K562 (cell line): ENCODE measurements around the gene GCK. TPM values are rescaled to one million over a fixed set of nuclear protein-coding genes. Genes with fewer than 3 reads are reported as not detected.

Experiments
- ATAC-seq: fragments of 200-7000 bp; cut with Tn5 transposase; 3 replicates; pipeline ENCODE4 v1.9.1; 2020; ENCODE audit warnings: moderate library complexity
- BruUV-seq: library from RNA; stranded (reverse); fragments of 400-500 nt; replicated peaks from 2 replicates; lab custom pipeline; 2021; lab: Mats Ljungman, UMichigan
- CTCF ChIA-PET: fragments of 300-600 bp; formaldehyde crosslinking; extraction: SDS; loops from one replicate; lab custom pipeline; 2021; ENCODE audit warnings: low intra/inter-chr PET ratio; lab: Yijun Ruan, JAX
- POLR2A ChIA-PET: fragments of 300-600, 350-650 bp; sonication (Branson Sonifier 250); formaldehyde crosslinking; extraction: SDS; loops from one replicate; lab custom pipeline; 2021; ENCODE audit warnings: antibody characterized with exemption, inconsistent platforms; lab: Yijun Ruan, JAX
- DNase-seq, 4 experiments: peaks; one replicate each; pipeline versions ENCODE4 v3.0.0 to v3.0.0-alpha.2; 2011 to 2018; ENCODE audit warnings: low spot score in 3 of 4, mixed read lengths in 3 of 4; ENCODE audit errors: extremely low read depth in 1 of 4
- FAIRE-seq: peaks from 2 replicates; lab custom pipeline; 2011; peaks lifted over from hg19 to GRCh38; lab: Jason Lieb, UNC
- H2AFZ ChIP-seq: 2 replicates; pipeline ENCODE4 v1.6.0; 2011; ENCODE audit warnings: low read depth, low read length, control low read depth, inconsistent platforms
- H3K27ac ChIP-seq: fragments of 200-600 bp; 3 replicates; pipeline ENCODE4 v1.8.0; 2011; ENCODE audit warnings: low read depth, mild to moderate bottlenecking, control low read depth, inconsistent platforms, low read length, moderate library complexity, mixed read lengths; ENCODE audit errors: extremely low read depth
- H3K27me3 ChIP-seq, 2 experiments: fragments of 300-600 bp in 1 of 2; 2 replicates in 1 of 2; 3 replicates in 1 of 2; pipeline versions ENCODE4 v1.6.0 to v1.8.0; 2011; ENCODE audit warnings: inconsistent platforms in 2 of 2, low read length in 2 of 2, mild to moderate bottlenecking in 1 of 2, mixed read lengths in 1 of 2, moderate library complexity in 1 of 2; ENCODE audit not compliant: control insufficient read depth in 2 of 2, insufficient read depth in 2 of 2
- H3K36me3 ChIP-seq: fragments of 300-600 bp; 3 replicates; pipeline ENCODE4 v1.8.0; 2011; ENCODE audit warnings: mild to moderate bottlenecking, low read length, inconsistent platforms; ENCODE audit not compliant: control insufficient read depth, insufficient read depth
- H3K4me1 ChIP-seq, 2 experiments: fragments of 200-600 bp in 1 of 2; replicated peaks in 1 of 2; 2 replicates in 1 of 2; 3 replicates in 1 of 2; pipeline versions ENCODE4 v1.5.1 to v1.8.0; 2011; ENCODE audit warnings: inconsistent platforms in 2 of 2, low read length in 2 of 2, mild to moderate bottlenecking in 1 of 2, mixed read lengths in 1 of 2, moderate library complexity in 1 of 2; ENCODE audit not compliant: control insufficient read depth in 2 of 2, insufficient read depth in 2 of 2
- H3K4me2 ChIP-seq: 2 replicates; pipeline ENCODE4 v1.6.1; 2011; ENCODE audit warnings: low read length, control low read depth, inconsistent platforms, mixed read lengths; ENCODE audit not compliant: insufficient read depth
- H3K4me3 ChIP-seq: fragments of 200-600 bp; sonication (generic), shearing (Covaris generic); 2 replicates; pipeline ENCODE4 v1.5.1; 2016; ENCODE audit warnings: control low read depth, inconsistent platforms
- H3K79me2 ChIP-seq: fragments of 200-600 bp; 3 replicates; pipeline ENCODE4 v1.8.0; 2011; ENCODE audit warnings: low read length, inconsistent platforms; ENCODE audit not compliant: control insufficient read depth, insufficient read depth
- H3K9ac ChIP-seq, 2 experiments: 2 replicates each; pipeline versions ENCODE4 v1.6.0 to v1.6.1; 2011; ENCODE audit warnings: low read depth in 2 of 2, low read length in 2 of 2, control low read depth in 1 of 2, inconsistent platforms in 1 of 2, mild to moderate bottlenecking in 1 of 2, mixed read lengths in 1 of 2; ENCODE audit not compliant: insufficient read depth in 1 of 2
- H3K9me1 ChIP-seq: one replicate; pipeline ENCODE4 v1.6.0; 2011; ENCODE audit warnings: inconsistent platforms, mild to moderate bottlenecking, low read length, moderate library complexity; ENCODE audit not compliant: control insufficient read depth, insufficient read depth
- H3K9me3 ChIP-seq: replicated peaks from 2 replicates; pipeline ENCODE4 v1.5.1; 2011; ENCODE audit warnings: low read depth, low read length, inconsistent platforms; ENCODE audit not compliant: control insufficient read depth, insufficient read depth
- H4K20me1 ChIP-seq: replicated peaks from 2 replicates; pipeline ENCODE4 v1.6.1; 2011; ENCODE audit warnings: low read length, inconsistent platforms, mixed read lengths; ENCODE audit not compliant: control insufficient read depth, insufficient read depth
- FOSL1 ChIP-seq: fragments of 200-800 bp; sonication (Bioruptor generic); conservative IDR thresholded peaks from 2 replicates; pipeline ENCODE4 v1.6.1; 2016; ENCODE audit warnings: missing genetic modification characterization, missing compliant biosample characterization
- FOXA3 ChIP-seq, 2 experiments: fragments of 450-650 bp in 1 of 2; sonication (generic) in 1 of 2; formaldehyde crosslinking; IDR thresholded peaks in 1 of 2; conservative IDR thresholded peaks in 1 of 2; 2 replicates each; pipeline versions ENCODE4 v1.4.0 to v1.8.0; 2020 to 2022; ENCODE audit warnings: mild to moderate bottlenecking in 2 of 2, missing genetic modification reagents in 1 of 2
- PML ChIP-seq: IDR thresholded peaks from 2 replicates; pipeline ENCODE4 v1.6.1; 2012; ENCODE audit warnings: low read length, inconsistent platforms
- RAD21 ChIP-seq, 2 experiments: fragments of 250-450 bp in 1 of 2; fragments of 450-650 bp in 1 of 2; sonication (Bioruptor Pico) in 1 of 2; formaldehyde crosslinking in 1 of 2; IDR thresholded peaks in 1 of 2; conservative IDR thresholded peaks in 1 of 2; 2 replicates each; pipeline versions ENCODE4 v1.4.0 to v1.8.0; 2020 to 2022; ENCODE audit warnings: mild to moderate bottlenecking in 2 of 2, moderate library complexity in 1 of 2
- RAD51 ChIP-seq: fragments of 450-650 bp; IDR thresholded peaks from 2 replicates; pipeline ENCODE4 v1.7.1; 2016; ENCODE audit warnings: low read depth, mild to moderate bottlenecking, borderline replicate concordance
- SAP30 ChIP-seq: fragments of 200-600 bp; sonication (generic); IDR thresholded peaks from 2 replicates; pipeline ENCODE4 v1.6.1; 2012; ENCODE audit warnings: borderline replicate concordance, low read depth, mild to moderate bottlenecking, moderate library complexity, low read length, control low read depth, inconsistent platforms; ENCODE audit not compliant: insufficient read depth, poor library complexity, severe bottlenecking
- ZNF232 ChIP-seq: sonication (generic); formaldehyde crosslinking; IDR thresholded peaks from 2 replicates; pipeline ENCODE4 v1.8.0; 2022; ENCODE audit warnings: mild to moderate bottlenecking, missing genetic modification reagents
- ZNF239 ChIP-seq: fragments of 250-450 bp; sonication (Bioruptor Pico); IDR thresholded peaks from 2 replicates; pipeline ENCODE4 v1.4.0; 2020; ENCODE audit warnings: mild to moderate bottlenecking
- WGBS: fragments of 100-300 bp; shearing (Covaris generic); methylation state at CpG from one replicate; pipeline ENCODE4 v1.1.6; 2016; ENCODE audit warnings: low coverage, mixed read lengths; ENCODE audit not compliant: insufficient coverage; ENCODE audit errors: missing lambda C conversion rate; 5-methylcytosine and 5-hydroxymethylcytosine counted together
- in situ Hi-C: fragments of 300-500 bp; cut with MboI; formaldehyde crosslinking; loops from 4 replicates; pipeline ENCODE4 v1.15.0; 2018; ENCODE audit warnings: inconsistent platforms, mixed read lengths
- intact Hi-C: fragments of 100-400 bp; cut with micrococcal nuclease; formaldehyde crosslinking; loops from 2 replicates; pipeline ENCODE4 v1.14.2; 2022
- polyA plus RNA-seq, 8 experiments: library from polyadenylated mRNA; depleted of rRNA in 4 of 8; stranded (reverse) in 5 of 8; unstranded in 3 of 8; fragments of >200 nt; fragmentation: Nextera tagmentation in 2 of 8; fragmentation: Illumina TruSeq in 1 of 8; extraction: Ambion mirVana in 2 of 8; extraction: Trizol in 1 of 8; gene quantifications; 2 replicates each; pipeline versions ENCODE4 v1.2.1 to v1.2.3, GENCODE V29; 2011 to 2014; ENCODE audit warnings: inconsistent platforms in 1 of 8, missing spikeins in 1 of 8
- total RNA-seq, 7 experiments: library from RNA; depleted of rRNA in 6 of 7; stranded (reverse); fragments of >200 nt in 6 of 7; fragmentation: Illumina TruSeq in 2 of 7; extraction: Trizol in 2 of 7; gene quantifications; 2 replicates each; pipeline versions ENCODE4 v1.2.1 to v1.2.3, GENCODE V29; 2011 to 2021; ENCODE audit warnings: low replicate concordance in 1 of 7
- TF ChIP-seq, protein P1 (sequence below): sonication (generic); formaldehyde crosslinking; IDR thresholded peaks from 2 replicates; pipeline ENCODE4 v1.8.1; 2022; ENCODE audit warnings: missing genetic modification reagents
- TF ChIP-seq, protein P2 (sequence below): sonication (generic); formaldehyde crosslinking; IDR thresholded peaks from 2 replicates; pipeline ENCODE4 v1.8.1; 2023; ENCODE audit warnings: mild to moderate bottlenecking, missing genetic modification reagents
- TF ChIP-seq, protein P3 (sequence below): sonication (generic); formaldehyde crosslinking; IDR thresholded peaks from 2 replicates; pipeline ENCODE4 v1.8.0; 2023; ENCODE audit warnings: missing genetic modification reagents, mild to moderate bottlenecking, borderline replicate concordance

GCK gene
- total and polyA plus RNA-seq, 9 of the 15 experiments (the other 6 are each of a cell fraction or from before 2014, with no cell fraction given): 0.11 to 0.55 (median 0.16) TPM; not detected in 3

DNA sequence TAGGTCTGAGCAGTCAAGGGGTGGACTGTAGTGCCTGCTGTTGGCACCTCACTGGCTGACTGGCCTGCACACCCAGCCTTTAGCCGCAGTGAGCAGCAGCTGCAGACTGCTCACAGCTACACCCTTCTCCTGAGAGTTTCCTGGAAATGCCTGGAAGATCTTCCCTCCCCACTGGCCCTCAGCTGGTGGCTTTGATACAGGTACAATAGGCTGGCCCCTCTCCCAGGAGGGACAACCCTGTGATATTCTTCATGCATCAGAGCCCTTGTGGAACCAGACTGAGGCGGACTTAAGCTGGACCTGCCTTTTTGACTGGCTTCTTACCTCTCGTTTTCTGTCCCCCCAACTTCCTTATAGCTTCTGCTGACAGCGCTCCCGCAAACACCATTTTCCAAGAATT is 6.4 kb downstream of the GCK start:
- CTCF ChIA-PET: no interaction called here
- no peak for TF ChIP-seq RAD21 (CRISPR knock-in tag; conservative IDR thresholded peaks at IDR 0.05 in 1 of 2, IDR thresholded peaks at IDR 0.05 in 1 of 2)
- no peak for TF ChIP-seq ZNF239 (CRISPR knock-in tag)
- TF ChIP-seq PML: no peak
- TF ChIP-seq, protein P1, sequence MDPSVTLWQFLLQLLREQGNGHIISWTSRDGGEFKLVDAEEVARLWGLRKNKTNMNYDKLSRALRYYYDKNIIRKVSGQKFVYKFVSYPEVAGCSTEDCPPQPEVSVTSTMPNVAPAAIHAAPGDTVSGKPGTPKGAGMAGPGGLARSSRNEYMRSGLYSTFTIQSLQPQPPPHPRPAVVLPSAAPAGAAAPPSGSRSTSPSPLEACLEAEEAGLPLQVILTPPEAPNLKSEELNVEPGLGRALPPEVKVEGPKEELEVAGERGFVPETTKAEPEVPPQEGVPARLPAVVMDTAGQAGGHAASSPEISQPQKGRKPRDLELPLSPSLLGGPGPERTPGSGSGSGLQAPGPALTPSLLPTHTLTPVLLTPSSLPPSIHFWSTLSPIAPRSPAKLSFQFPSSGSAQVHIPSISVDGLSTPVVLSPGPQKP (CRISPR knock-in tag): no peak
- no peak for TF ChIP-seq RAD51
- no peak for TF ChIP-seq ZNF232 (CRISPR knock-in tag)
- TF ChIP-seq FOXA3 (CRISPR knock-in tag; conservative IDR thresholded peaks at IDR 0.05 in 1 of 2, IDR thresholded peaks at IDR 0.05 in 1 of 2): no peak
- TF ChIP-seq, protein P2, sequence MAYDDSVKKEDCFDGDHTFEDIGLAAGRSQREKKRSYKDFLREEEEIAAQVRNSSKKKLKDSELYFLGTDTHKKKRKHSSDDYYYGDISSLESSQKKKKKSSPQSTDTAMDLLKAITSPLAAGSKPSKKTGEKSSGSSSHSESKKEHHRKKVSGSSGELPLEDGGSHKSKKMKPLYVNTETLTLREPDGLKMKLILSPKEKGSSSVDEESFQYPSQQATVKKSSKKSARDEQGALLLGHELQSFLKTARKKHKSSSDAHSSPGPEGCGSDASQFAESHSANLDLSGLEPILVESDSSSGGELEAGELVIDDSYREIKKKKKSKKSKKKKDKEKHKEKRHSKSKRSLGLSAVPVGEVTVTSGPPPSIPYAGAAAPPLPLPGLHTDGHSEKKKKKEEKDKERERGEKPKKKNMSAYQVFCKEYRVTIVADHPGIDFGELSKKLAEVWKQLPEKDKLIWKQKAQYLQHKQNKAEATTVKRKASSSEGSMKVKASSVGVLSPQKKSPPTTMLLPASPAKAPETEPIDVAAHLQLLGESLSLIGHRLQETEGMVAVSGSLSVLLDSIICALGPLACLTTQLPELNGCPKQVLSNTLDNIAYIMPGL (CRISPR knock-in tag): no peak
- TF ChIP-seq SAP30: no peak
- no peak for TF ChIP-seq FOSL1 (tag)
- TF ChIP-seq, protein P3, sequence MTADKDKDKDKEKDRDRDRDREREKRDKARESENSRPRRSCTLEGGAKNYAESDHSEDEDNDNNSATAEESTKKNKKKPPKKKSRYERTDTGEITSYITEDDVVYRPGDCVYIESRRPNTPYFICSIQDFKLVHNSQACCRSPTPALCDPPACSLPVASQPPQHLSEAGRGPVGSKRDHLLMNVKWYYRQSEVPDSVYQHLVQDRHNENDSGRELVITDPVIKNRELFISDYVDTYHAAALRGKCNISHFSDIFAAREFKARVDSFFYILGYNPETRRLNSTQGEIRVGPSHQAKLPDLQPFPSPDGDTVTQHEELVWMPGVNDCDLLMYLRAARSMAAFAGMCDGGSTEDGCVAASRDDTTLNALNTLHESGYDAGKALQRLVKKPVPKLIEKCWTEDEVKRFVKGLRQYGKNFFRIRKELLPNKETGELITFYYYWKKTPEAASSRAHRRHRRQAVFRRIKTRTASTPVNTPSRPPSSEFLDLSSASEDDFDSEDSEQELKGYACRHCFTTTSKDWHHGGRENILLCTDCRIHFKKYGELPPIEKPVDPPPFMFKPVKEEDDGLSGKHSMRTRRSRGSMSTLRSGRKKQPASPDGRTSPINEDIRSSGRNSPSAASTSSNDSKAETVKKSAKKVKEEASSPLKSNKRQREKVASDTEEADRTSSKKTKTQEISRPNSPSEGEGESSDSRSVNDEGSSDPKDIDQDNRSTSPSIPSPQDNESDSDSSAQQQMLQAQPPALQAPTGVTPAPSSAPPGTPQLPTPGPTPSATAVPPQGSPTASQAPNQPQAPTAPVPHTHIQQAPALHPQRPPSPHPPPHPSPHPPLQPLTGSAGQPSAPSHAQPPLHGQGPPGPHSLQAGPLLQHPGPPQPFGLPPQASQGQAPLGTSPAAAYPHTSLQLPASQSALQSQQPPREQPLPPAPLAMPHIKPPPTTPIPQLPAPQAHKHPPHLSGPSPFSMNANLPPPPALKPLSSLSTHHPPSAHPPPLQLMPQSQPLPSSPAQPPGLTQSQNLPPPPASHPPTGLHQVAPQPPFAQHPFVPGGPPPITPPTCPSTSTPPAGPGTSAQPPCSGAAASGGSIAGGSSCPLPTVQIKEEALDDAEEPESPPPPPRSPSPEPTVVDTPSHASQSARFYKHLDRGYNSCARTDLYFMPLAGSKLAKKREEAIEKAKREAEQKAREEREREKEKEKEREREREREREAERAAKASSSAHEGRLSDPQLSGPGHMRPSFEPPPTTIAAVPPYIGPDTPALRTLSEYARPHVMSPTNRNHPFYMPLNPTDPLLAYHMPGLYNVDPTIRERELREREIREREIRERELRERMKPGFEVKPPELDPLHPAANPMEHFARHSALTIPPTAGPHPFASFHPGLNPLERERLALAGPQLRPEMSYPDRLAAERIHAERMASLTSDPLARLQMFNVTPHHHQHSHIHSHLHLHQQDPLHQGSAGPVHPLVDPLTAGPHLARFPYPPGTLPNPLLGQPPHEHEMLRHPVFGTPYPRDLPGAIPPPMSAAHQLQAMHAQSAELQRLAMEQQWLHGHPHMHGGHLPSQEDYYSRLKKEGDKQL (CRISPR knock-in tag): no peak
- no peak for FAIRE-seq
- 12% methylated on average over 5 of the region's 5 CpGs for WGBS
- peaks cover 10% of the 10 kb centered on the region for H3K9me3 ChIP-seq
- H3K27me3 ChIP-seq: peaks cover 12 to 31% of the 10 kb centered on the region in 2 experiments
- H3K27ac ChIP-seq: no peak overlapping the region
- DNase-seq: no peak
- POLR2A ChIA-PET: no interaction called here
- no peaks in the 10 kb centered on the region for H3K9me1 ChIP-seq
- no TSS peak for BruUV-seq
- in situ Hi-C loops: no loop called here
- no peaks in the 10 kb centered on the region for H4K20me1 ChIP-seq
- no peak overlapping the region for H3K4me2 ChIP-seq
- no peak overlapping the region for H3K9ac ChIP-seq
- H3K4me3 ChIP-seq: no peak overlapping the region
- intact Hi-C loops: no loop called here
- H3K79me2 ChIP-seq: no peaks in the 10 kb centered on the region
- no peaks in the 10 kb centered on the region for H3K4me1 ChIP-seq
- H3K36me3 ChIP-seq: no peaks in the 10 kb centered on the region
- H2AFZ ChIP-seq: no peak overlapping the region
- ATAC-seq: no peak
